ENCODE measurements around the gene MAP1LC3C.

DNA sequence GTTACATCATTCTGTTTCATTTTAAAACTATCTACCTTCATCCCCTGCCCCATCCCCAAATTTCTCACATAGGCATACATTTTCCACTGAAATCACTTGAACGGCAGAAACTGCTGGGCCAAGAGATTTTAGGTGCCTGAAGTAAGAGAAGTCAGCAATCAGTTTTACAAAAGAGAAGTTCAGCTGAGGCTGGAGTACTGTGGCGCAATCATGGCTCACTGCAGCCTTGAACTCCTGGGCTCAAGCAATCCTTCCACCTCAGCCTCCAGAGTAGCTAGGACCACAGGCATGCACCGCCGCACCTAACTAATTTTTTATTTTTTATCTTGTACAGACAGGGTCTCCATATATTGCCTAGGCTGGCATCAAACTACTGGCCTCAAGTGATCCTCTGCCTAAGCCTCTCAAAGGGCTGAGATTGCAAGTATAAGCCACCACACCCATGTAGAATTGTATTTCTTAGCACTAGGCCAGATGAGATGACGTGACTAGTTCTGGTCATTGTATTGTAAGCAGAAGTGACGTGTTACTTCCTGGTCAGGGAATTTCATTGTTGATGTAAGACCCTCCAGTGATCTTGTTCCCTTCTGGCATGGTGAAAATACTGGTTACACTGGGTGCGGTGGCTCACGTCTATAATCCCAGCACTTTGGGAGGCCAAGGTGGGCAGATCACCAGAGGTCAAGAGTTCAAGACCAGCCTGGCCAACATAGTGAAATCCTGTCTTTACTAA is 34.2 kb downstream of the MAP1LC3C start:
- TF ChIP-seq, protein P1, sequence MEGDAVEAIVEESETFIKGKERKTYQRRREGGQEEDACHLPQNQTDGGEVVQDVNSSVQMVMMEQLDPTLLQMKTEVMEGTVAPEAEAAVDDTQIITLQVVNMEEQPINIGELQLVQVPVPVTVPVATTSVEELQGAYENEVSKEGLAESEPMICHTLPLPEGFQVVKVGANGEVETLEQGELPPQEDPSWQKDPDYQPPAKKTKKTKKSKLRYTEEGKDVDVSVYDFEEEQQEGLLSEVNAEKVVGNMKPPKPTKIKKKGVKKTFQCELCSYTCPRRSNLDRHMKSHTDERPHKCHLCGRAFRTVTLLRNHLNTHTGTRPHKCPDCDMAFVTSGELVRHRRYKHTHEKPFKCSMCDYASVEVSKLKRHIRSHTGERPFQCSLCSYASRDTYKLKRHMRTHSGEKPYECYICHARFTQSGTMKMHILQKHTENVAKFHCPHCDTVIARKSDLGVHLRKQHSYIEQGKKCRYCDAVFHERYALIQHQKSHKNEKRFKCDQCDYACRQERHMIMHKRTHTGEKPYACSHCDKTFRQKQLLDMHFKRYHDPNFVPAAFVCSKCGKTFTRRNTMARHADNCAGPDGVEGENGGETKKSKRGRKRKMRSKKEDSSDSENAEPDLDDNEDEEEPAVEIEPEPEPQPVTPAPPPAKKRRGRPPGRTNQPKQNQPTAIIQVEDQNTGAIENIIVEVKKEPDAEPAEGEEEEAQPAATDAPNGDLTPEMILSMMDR (conservative IDR thresholded peaks at IDR 0.05 in 1 of 2, IDR thresholded peaks at IDR 0.05 in 1 of 2; ENCODE audit: extremely low read depth in 1 of 2, insufficient read depth in 1 of 2, low read depth in 1 of 2, low read length in 2 of 2) = no peak
- TF ChIP-seq EZH2 (IDR thresholded peaks at IDR 0.05; ENCODE audit: borderline replicate concordance, low read length) = no peak

Measured in mammary epithelial cell (primary cell).